Activated T-cell treated with anti-CD3 and anti-CD28 coated beads, Interleukin-2, amount 50 U/mL, for 1 hour (primary cell): ENCODE results near the gene LAPTM5.

Experiments used
- DNase-seq: peaks from one replicate; pipeline ENCODE4 v3.0.0-alpha.2; 2020

LAPTM5 gene

DNA sequence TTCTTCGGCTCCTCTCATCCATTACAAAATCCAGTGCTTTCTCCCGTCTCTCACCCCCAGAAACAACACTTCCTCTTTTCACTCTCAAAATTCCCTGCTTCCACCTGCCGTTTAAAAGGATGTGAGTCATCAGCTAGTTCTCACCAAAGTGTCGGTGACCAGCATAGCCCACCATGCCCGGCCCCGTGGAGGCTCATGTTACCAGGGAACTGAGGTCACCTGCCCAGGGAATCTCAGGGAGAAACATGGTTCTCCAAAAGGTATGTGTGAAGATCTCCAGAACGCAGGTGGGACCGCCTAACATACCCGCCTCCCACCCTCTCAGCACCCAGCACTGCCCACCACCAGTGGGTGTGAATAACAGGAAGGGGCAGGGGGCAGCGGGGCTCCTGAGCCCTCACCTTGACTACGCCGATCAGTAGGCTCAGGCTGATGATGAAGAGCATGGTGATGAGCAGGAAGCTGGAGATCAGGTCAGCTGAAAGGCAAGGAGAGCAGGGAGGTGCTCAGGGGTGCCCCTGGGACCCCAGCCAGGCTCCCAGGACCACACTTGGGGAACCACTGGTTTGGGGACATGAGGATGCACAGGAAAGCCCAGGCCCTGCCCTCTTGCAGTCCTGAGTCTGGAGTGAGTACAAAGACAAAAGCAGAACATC, 16.2 kb downstream of the LAPTM5 start:
- DNase-seq: no peak

DNA sequence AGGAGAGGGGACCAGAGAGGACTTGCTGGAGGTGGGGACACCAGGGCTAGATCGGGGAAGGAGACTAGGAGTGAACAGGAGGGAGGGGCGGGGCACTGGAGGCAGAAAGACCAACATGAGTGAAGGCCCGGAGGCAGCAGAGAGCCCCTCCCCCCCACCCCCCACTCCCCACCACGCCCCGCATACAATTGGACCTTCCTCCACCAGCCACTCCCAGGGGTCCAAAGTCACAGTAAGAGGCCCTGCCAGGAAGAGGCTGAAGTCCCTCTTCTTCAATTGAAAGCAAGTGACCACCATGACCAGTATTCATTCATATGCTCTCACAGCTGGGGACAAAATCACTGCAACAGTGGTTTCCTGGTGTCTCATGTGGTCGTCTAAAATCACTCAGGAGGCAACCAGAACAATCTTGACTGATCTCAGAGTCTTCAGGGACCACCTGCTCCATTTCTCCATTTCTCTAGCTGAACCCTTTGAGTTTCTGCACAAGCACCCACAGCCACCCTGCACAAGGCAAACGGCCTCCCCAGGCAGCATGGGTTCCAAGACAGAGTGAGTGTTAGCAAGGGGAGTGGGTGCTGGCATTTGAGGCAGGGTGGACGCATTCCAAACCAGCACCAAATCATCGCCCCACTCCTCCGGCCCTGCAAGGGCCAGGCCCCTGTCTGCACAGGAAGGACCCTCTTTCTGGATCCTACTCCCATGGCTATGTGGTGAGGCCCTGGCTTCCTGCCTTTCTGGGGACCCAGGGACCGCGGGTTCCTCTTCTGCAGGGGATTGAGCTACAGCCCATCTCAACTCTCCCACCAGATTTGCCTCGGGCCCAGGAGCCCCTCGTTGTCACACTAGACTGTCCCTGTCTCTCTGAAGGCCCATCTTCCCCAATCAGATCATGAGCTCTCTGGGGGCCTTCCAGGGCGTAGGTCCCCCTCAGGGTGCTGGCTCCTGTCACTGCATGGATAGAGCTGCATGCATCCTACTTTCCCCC, 17.0 kb downstream of the LAPTM5 start:
- no peak for DNase-seq

DNA sequence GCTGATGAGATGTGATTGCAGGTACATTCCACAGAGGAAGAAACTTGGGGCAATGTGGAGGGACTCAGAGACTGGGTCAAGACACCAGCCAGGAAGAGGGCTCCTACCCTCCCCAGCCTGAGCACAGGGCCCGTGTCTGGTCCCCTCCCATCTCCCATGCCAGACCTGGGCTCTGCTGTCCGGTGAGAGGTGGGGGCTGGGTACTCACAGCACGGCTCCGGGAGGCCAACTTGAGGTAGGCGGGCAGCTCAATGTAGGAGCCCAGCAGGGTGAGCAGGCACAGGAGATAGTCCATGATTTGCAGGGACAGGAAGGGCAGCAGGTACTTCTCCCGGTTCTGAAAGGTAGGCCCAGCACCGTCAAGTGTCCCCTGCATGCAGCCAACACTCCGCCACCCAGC, 18.0 kb downstream of the LAPTM5 start:
- DNase-seq: no peak

DNA sequence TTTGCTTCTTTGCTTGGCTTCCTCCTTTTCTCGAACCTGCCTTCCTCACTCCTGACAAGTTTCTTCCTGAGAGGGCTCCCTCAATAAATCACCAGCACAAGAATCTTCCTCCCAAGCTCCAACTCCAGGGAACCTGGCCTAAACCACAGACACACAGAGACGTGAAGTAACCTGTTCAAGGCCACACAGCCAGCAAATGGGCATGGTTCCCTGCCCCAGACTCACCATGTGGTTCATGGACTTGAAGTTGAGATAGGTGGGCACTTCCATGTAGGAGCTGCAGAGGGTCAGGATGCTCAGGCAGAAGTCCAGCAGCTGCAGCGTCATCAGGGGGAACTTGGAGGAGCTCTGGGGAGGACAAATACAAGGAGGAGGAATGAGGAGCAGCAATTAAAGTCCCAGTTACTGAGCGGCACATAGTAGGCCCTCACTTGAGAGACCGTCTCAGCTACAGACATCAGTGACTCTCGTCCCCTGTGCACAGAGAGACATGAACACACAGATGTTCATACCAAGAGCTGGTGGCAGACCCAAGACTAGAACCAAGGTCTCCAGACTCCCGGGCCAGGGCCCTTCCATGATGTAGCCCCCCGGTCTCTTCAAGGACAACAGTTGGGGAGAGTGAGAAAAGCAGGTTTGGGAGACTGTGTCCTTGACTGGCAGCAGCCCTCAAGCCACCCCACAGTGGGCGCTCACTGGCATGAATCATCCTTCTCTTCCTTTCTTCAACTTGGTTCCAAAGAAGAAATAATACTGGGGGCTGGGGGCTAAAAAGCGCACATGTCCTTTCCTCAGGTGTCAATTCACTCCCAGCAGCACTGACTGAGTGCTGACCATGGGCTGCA, 18.6 kb downstream of the LAPTM5 start:
- no peak for DNase-seq

DNA sequence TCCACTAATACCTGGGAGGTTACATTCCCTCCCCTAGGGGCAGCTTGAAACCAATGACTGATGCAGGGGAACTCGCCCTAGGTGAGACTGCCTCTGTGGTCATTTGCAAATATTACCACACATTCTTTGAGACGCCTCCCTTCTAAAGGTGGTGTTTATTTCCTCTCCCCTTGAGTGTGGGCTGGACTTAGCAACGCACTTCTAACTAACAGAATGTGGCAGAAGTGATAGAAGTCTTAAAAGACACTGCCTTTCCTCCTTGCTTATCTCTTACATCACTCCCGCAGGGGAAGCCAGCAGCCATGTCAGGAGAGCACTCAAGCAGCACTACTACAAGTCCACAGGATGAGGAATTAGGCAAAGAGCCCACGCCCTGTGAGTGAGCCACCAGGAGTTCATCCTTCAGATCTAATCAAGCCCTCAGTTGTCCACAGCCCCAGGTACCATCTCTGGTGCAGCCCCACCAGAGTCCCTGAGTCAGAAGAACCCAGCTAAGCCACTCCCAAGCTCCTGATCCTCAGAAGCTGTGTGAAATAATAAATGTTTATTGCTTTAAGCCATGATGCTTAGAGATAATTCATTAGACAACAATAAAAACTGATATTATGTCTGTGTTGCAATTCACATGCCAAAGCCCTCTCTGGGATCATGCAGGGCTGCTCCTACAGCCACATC, 19.4 kb downstream of the LAPTM5 start:
- DNase-seq: no peak

DNA sequence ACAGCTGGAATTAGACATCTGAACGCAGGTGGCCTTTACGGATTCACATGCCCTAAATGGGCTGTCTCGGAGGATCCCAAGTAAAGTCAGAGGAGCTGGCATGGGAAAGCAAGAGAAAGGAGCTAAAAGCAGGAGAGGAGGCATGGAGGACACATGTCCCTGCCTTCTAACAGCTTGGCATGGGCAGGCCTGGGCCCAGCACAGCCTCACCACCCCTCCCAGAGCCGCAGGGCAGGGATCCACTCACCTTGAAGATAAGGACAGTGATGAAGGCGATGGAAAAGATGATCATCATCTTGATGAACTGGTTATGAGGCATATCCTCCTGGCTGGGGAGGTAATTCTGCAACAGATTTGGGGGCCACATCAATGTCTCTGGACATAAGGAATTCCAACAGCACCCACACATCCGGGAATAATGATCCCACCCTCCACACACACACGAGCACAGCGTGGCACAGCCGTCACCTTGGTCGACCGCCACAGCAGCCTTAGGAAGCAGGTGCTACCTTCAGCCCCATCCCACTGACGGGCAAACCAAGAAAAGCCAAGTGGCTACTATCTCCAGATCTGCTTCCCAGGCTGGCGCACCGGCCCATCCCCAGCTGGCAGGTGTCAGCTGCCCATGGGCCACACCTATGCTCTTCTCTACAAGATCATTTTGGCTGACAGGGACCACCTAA, 20.1 kb downstream of the LAPTM5 start:
- no peak for DNase-seq

DNA sequence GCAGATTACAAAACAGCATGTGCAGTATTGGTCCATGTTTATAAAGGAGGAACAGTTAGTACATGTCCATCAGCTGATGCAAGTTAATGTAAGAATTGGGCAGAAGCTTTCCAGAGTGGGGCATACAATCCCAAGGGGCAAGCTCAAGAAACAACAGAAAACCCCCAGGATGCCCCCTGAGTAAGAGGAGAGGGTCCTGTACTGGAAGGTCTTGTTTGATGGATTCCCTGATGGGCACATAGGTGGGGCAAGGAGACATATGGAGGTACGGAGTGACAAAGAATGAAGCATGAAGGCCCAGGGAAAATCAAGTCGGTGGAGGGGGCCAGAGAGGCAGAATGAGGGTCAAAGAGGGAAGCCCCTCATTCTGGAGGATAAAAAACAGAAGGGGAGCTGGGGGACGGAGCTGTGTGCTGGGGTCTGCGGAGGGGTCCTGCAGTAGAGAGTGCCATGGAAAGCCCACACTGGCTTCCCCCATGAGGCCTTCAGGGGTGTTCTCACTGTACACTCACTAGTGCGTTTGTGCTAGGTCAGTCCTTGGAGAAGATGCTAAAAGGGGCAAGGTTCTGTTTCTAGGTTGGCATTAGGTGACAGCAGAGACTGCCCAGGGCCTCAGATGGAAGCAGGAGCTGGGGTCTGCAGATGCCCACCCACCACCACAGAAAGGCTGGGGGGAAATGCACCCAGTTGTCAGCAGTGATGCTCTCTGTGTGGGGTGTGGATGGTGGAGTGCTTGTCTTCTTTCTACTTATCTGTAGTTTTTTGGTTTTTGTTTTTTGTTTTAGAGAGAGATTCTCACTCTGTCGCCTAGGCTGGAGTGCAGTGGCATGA, 21.7 kb downstream of the LAPTM5 start:
- no peak for DNase-seq

DNA sequence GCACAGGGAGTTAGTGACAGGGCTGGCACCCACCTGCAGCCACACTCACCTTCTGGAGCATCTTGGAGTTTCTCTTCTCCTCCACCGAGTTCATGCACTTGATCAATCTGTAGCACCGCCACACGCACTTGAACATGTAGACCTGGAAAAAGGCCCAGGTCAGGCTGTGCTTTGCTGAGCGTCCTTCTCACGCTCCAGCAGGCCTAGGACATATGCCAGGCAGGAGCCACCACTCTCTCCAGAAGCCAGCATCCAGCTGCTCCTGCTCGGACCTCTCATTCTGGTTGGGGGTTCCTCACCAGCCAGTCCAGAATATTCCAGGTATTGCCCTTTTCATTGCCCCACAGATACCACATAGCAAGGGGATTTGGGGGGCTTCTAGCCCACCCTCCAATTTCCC, 22.4 kb downstream of the LAPTM5 start:
- no peak for DNase-seq

DNA sequence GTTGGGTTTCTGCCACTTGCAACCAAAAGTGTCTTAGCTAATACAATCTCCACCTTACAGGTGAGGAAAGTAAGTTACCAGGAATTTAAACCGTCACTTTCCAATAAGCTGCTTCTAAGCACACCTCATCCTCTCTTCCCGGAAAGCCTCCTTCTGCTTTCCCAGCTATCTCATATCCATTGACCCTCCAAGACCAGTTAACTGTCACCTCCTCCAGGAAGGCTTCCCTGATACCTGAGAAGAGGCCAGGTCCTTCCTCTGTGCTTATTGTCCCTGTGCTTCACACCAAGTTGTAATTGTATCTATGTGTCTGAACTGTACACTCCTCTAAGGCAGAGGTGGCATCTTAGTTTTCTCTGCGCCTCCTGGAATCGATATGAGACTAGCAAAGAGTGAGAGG, 23.0 kb downstream of the LAPTM5 start:
- no peak for DNase-seq

DNA sequence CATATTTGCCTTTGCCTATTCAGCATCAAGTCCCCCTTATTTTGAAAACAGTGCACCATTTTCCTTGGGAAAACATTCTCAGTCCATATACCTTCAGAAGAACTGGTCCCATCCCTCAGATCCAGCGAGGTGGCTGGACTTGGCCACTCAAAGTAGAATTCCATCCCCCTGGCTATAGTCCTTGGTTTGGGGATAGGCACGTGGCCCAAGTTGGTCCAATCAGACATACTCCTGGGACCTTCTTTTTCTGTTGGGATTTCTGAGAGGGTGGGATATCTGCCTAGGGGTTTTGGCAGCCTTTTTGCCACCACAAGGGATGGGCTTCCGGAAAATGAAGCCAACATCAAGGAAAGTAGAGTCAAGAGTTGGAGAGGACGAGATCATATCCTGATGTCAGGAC, 23.5 kb downstream of the LAPTM5 start:
- DNase-seq: no peak

DNA sequence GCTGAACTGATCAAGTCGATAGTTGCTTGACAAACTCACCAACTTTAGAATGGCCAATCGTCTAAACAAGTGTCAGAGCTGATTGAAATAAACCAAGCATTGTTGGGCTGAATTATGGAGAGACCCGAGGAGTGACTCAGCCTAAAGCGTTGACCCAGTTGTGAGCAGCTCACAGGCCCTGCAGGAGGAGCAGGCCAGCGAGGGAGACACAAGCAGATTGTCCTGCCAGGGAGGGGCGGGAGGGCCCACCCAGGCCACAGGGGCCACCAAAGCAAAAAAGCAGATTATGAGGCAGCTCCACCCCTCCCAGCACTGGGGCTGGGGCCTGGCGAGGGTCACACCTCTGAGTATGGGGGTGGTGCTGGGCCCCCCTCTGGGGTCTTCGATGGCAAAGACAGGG, 24.1 kb downstream of the LAPTM5 start:
- DNase-seq: no peak

DNA sequence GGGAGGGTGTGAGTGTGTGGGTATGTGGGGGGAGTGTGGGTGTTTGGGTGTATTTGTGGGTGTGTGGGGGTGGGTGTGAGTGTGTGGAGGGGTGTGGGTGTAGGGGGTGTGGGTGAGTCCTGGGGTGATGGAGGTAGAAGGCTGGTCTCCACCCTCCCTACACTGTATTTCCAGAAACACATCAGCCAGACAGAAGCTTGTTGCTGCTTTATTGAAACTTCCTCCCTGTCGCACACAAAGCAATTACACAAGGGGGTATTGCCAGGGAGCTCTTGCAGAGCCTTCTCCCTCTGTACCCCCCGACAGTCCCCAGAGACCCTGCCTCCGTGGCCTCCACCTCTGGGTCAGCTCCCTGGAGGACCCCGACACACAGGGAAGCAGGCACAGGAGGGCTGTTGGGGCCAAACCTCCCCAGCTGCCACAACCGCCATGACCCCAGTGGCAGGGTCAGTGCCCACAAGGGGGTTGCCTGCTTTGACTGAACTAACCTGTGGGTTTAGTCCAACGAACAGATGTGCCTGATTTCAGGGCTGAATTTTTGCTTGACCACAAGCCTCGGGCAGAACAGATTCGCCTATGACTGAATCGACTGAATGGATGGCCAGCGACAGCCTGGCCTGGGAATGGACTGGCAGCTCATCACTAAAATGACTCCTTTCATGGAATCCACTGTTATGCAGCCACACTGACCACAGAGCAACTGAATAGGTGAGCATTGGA, 25.1 kb downstream of the LAPTM5 start:
- DNase-seq: no peak

DNA sequence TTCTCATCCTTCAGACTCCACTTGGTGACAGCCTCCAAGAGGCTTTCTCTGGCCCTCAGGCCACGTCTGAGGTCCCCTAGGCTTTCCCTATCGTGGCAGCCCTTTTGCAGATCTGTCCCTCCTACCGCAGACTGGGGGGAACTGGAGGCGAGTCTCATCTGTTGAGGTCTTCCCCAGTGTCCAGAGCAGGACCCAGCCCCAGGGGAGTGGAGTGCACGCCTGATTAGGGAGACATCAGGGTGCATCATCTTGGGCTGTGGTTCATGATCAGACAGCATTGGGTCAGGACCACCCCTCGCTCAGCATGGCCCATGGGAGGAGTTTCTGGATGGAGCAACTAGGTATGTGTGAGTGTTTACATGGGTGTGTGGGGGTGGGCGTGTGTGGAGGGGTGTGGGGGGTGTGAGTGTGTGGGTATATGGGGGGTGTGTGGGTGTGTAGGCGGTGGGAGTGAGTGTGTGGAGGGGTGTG, 25.7 kb downstream of the LAPTM5 start:
- no peak for DNase-seq

DNA sequence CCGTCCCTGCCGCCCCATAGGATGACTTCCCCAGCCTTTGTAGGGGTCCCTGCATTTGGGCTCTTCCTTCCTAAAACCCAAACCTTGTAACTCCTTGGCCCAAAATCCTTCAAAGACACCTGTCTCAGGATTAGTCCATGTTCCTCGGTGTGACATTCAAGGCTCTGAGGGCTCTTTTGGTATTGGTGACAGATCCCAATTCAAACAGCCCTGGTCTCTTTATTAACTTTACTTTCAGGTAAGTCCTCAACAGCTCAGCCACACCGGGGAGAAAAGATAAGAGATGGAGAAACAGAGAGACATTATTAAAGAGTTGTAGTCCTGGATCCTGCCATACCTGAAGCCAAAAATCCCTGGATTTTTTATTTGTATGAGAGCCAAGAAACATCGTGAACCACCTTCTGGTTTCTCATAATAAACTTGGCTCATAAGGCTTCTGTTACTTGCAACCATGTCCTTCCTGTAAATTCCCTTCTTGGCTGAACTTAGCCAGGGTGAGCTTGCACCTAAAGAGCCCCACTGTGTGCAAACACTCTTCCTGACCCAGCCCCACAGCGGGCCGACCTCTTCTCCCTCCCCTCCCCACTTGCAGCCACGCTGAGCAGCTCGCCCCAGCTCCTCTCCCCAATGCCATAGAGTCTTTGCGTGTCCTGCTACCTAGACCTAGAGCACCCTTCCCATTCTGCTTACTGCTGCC, 26.3 kb downstream of the LAPTM5 start:
- no peak for DNase-seq

DNA sequence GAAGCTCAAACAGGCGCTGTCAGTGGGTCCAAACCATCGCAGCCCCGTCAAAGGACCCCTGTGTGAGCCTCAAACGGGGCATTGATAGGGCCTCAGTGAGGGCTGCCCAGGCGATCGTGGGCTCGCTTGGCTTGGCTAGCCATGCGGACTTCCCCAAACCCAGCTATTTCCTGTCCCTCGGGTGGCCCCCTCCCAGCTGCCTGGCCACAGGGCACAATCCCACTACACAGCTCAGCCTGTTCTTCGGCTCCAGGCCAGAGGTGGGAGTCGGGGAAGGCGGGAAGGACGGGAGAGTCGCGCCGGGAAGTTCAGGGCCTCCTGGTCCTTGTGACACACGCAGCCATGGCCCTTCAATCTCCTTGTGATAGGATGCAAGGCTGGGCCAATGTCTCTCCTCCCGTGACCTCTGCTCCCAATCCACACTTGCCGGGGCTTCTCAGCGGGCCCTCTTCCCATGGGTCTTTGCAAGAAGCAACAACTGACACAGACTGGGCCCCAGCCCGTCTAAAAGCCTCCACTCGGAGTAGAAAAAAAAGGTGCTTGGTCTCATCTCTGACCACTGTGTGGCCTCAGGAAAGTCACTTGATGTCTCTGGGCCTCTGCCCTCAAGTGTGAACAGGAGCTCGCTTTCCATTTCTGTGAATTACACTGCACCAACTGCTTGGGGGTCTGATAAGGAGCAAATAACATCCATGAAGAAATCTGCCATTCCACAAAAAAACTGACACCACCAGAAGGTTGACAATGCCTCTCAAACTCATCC, 27.0 kb downstream of the LAPTM5 start:
- DNase-seq: no peak

DNA sequence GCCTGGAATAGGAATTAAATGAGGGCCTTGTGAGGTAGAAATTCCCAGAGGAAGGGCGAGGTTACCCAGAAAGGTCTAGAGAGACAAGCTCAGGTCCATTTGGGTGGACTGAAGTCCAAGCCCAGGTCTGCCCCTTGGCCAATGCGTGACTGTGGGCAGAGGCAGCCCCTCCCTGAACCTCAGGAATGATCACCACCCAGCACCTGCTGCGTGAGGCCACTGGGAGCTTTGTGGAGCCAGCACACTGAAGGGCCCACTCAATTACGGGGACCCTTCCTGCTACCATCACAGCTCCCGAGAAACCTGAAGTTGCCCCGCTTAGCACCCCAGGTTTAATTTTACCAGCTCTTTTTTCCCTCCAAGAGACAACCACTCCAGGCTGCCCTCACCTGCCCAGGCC, 27.7 kb downstream of the LAPTM5 start:
- DNase-seq: no peak

DNA sequence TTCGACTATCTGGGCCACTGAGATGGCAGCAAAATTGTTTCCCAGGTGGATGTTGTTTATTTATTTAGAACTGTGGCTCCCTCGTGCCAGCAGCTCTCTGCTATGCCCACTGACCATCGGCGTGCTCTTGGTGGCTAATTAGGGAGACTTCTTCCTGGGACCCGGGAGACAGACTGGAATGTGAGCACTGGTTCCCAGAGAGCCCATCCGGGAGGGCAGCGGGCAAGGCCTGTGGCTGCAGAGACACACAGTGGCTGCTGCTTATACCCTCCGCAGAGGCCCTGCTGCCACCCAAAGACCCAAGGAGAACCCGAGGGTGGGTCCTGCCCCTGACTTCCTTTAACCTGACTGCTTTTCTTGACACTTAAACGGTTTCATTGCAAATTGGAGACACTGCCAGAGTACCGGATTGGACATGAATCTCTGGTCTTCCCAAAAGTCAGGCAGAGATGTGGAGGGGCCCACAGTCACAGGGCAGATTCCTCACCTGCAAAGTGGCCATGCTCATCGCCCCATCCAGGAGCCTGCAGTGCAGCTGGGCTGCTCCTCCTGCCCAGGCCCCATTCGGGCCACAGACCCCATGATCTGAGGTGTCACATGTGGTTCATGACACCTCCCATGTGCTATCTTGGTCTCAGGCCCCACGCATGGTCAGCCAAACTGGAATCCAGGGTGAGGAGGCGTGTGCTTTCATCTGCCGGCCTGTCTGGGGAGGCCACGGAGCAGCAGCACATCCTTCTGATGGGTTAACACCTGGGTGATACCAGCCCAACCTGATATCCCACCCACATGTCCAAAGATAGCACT, 28.5 kb downstream of the LAPTM5 start:
- no peak for DNase-seq

DNA sequence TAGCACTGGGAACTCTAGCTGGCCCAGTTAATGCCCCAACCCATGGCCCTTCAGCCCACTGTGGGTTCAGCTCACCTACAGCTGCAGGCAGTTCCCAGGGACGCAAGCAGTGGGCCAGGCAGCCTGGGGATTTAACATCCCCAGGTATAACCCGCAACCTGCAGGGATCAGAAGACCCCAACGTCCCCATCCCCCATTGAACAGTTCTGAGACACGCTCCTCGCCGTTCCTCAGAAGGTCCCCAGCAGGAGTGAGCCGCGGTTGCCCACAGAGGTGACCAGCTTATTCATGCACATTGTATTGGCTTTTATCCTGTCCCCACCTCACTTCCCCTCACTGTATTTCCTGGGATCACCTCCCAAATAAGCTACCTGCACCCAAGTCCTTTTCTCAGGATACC, 29.2 kb downstream of the LAPTM5 start:
- DNase-seq: no peak
